ENCODE results near the gene ATP2C1. TPM values are rescaled to one million over a fixed set of nuclear protein-coding genes. Genes with fewer than 3 reads are reported as not detected.

The ATP2C1 gene
- total RNA-seq, 1 donor from 2014 or later, result 142 TPM

DNA sequence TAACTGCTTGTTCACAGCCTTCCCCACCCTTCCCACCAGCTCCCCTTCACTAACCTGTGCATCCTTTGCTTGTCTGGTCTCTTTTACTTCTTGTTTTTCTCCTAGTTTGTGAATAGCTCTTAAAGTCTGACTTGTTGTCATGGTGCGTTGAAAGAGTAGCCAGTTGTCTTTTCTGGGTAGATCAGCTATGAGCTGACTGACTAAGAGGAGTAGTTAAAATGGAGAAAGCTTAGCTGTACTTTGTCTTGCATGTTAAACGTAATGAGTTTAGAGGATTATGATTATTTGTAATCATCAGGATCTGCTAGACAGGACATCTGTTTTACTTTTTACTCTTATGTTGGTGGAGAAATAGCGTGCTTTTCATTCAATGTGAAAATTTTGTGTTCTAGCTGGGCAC lies 35.9 kb downstream of the ATP2C1 start:
- peaks cover 14% of the 10 kb centered on the region for H3K36me3 ChIP-seq
- DNase-seq (no peak), ATAC-seq (no peak)
- H3K4me3 ChIP-seq, result no peak overlapping the region
- no peak overlapping the region for H3K27ac ChIP-seq
- no peaks in the 10 kb centered on the region for H3K9me3 ChIP-seq
- no peaks in the 10 kb centered on the region for H3K4me1 ChIP-seq
- intact Hi-C loops (cut with DNase I), result no loop called here
- no peaks in the 10 kb centered on the region for H3K27me3 ChIP-seq
- no peak for TF ChIP-seq CTCF (IDR thresholded peaks at IDR 0.05)

GRCh38 chr3:130932979-130933378 lies 39.1 kb downstream of the ATP2C1 start:
- DNase-seq (no peak), ATAC-seq (no peak)
- Histone ChIP-seq H3K4me1 (no peaks in the 10 kb centered on the region), H3K4me3 (no peak overlapping the region), H3K36me3 (peaks cover 21% of the 10 kb centered on the region), H3K27me3 (no peaks in the 10 kb centered on the region), H3K9me3 (no peaks in the 10 kb centered on the region), H3K27ac (no peak overlapping the region)
- intact Hi-C loops (cut with DNase I), result no loop called here
- TF ChIP-seq CTCF (IDR thresholded peaks at IDR 0.05), result no peak

GRCh38 chr3:130933801-130934345 lies 40.0 kb downstream of the ATP2C1 start:
- H3K27ac ChIP-seq, result no peak overlapping the region
- no peak for TF ChIP-seq CTCF (IDR thresholded peaks at IDR 0.05)
- intact Hi-C loops (cut with DNase I), result no loop called here
- H3K9me3 ChIP-seq, result no peaks in the 10 kb centered on the region
- H3K36me3 ChIP-seq, result peaks cover 24% of the 10 kb centered on the region
- H3K27me3 ChIP-seq, result no peaks in the 10 kb centered on the region
- H3K4me1 ChIP-seq, result no peaks in the 10 kb centered on the region
- no peak overlapping the region for H3K4me3 ChIP-seq
- DNase-seq (no peak), ATAC-seq (no peak)

GRCh38 chr3:130934442-130935089 lies 40.7 kb downstream of the ATP2C1 start:
- H3K27ac ChIP-seq, result no peak overlapping the region
- H3K4me3 ChIP-seq, result no peak overlapping the region
- H3K27me3 ChIP-seq, result no peaks in the 10 kb centered on the region
- H3K4me1 ChIP-seq, result no peaks in the 10 kb centered on the region
- H3K36me3 ChIP-seq, result peaks cover 24% of the 10 kb centered on the region
- ATAC-seq, result no peak
- H3K9me3 ChIP-seq, result no peaks in the 10 kb centered on the region
- no peak for TF ChIP-seq CTCF (IDR thresholded peaks at IDR 0.05)
- no peak for DNase-seq
- intact Hi-C loops (cut with DNase I), result no loop called here

DNA sequence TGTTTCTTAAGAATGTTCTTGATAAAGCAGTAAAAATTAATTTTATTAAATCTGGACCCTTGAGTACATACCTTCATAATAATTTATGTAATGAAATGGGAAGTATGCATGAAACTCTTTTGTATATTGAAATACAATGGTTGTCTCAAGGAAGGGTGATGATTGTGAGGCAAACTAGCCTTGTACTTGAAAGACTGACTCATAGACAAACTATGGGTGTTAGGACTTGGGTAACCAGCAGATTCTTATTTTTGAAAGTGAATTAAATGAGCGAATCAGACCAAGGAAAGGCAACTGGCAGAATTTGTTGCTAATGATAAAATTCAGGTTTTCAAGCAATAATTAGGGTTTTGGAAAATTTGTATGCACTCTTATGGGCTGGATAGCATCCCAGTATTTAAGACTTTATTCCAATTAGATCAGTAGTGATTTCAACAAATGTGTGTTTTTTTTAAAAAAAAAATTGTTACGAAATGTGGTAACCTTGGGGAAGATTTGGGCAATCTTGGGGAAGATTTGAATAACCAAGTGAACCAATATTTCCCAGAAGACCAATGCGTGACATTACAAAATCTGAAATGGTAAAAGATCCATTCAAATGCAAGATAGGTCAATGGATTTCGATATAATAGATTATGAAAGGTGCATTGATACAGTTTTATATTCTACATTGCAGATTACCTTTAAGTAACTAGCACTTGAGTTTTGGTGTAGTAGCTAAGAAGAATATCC lies 42.0 kb downstream of the ATP2C1 start:
- intact Hi-C loops (cut with DNase I), result no loop called here
- no peaks in the 10 kb centered on the region for H3K9me3 ChIP-seq
- ATAC-seq, result no peak
- no peaks in the 10 kb centered on the region for H3K27me3 ChIP-seq
- no peak overlapping the region for H3K4me3 ChIP-seq
- H3K4me1 ChIP-seq, result no peaks in the 10 kb centered on the region
- no peak for TF ChIP-seq CTCF (IDR thresholded peaks at IDR 0.05)
- DNase-seq, result no peak
- no peak overlapping the region for H3K27ac ChIP-seq
- H3K36me3 ChIP-seq, result peaks cover 24% of the 10 kb centered on the region
